Vagina (tissue), 2 donors: ENCODE measurements around the gene DDC. TPM values are rescaled to one million over a fixed set of nuclear protein-coding genes. Genes with fewer than 3 reads are reported as not detected.
"Not testable (repeated sequence)": the region's sequence is repeated elsewhere in the genome, so short reads cannot be mapped to it uniquely, and the experiment has no call there.

Experiments
- DNase-seq, 2 donors: peaks; one replicate each; pipeline ENCODE4 v3.0.0-alpha.2; 2017; ENCODE audit errors: extremely low spot score in 2 of 2
- H3K27ac ChIP-seq: fragments of 200-600 bp; sonication (generic); one replicate; pipeline ENCODE4 v1.5.1; 2019
- H3K27me3 ChIP-seq: fragments of 200-600 bp; sonication (generic); one replicate; pipeline ENCODE4 v1.5.1; 2019
- H3K36me3 ChIP-seq, 2 donors: fragments of 200-600 bp; sonication (generic); one replicate each; pipeline ENCODE4 v1.5.1; 2017 to 2019
- H3K4me1 ChIP-seq: fragments of 200-600 bp; sonication (generic); one replicate; pipeline ENCODE4 v1.5.1; 2019
- H3K4me3 ChIP-seq, 2 donors: fragments of 200-600 bp; sonication (generic); 1 replicate in 1 of 2; 2 replicates in 1 of 2; pipeline ENCODE4 v1.5.1; 2016 to 2019
- H3K9me3 ChIP-seq: fragments of 200-600 bp; sonication (generic); one replicate; pipeline ENCODE4 v1.5.1; 2019
- CTCF ChIP-seq, 3 experiments: fragments of 450-650 bp in 2 of 3; fragments of 200-600 bp in 1 of 3; sonication (generic) in 1 of 3; IDR thresholded peaks; one replicate each; pipeline ENCODE4 v1.5.1; 2017 to 2019; ENCODE audit warnings: antibody characterized with exemption in 3 of 3, mild to moderate bottlenecking in 2 of 3, moderate library complexity in 2 of 3
- POLR2A ChIP-seq, 2 donors: fragments of 450-650 bp; IDR thresholded peaks; one replicate each; pipeline ENCODE4 v1.6.1; 2017; ENCODE audit warnings: antibody characterized with exemption in 2 of 2, mild to moderate bottlenecking in 2 of 2, moderate library complexity in 2 of 2
- POLR2AphosphoS5 ChIP-seq, 2 donors: sonication (generic); formaldehyde crosslinking; IDR thresholded peaks; one replicate each; pipeline ENCODE4 v1.9.0; 2017; ENCODE audit warnings: antibody characterized with exemption in 2 of 2, mild to moderate bottlenecking in 2 of 2, low read depth in 1 of 2; ENCODE audit not compliant: insufficient read depth in 1 of 2
- intact Hi-C: fragments of 100-400 bp; cut with DNase I; formaldehyde crosslinking; loops from one replicate; pipeline ENCODE4 v1.15.1; 2023
- total RNA-seq: library from RNA; depleted of rRNA; stranded (reverse); fragments of >200 nt; gene quantifications from one replicate; pipeline ENCODE4 v1.2.3, GENCODE V29; 2016

The DDC gene
- total RNA-seq, 1 donor from 2014 or later = 1.7 TPM

GRCh38 chr7:50538478-50538877 is 26.7 kb downstream of the DDC start:
- Histone ChIP-seq H3K9me3 (no peaks in the 10 kb centered on the region), H3K4me3 (no peak overlapping the region), H3K4me1 (no peaks in the 10 kb centered on the region), H3K36me3 (no peaks in the 10 kb centered on the region), H3K27me3 (no peaks in the 10 kb centered on the region), H3K27ac (no peak overlapping the region)
- no peak for DNase-seq
- intact Hi-C loops = no loop called here
- no peak for TF ChIP-seq POLR2A (IDR thresholded peaks at IDR 0.05)

- DNase-seq = no peak
- intact Hi-C loops = no loop called here
- Histone ChIP-seq H3K4me3 (no peak overlapping the region), H3K9me3 (no peaks in the 10 kb centered on the region), H3K27me3 (no peaks in the 10 kb centered on the region), H3K4me1 (no peaks in the 10 kb centered on the region), H3K36me3 (no peaks in the 10 kb centered on the region), H3K27ac (no peak overlapping the region)
- TF ChIP-seq CTCF (IDR thresholded peaks at IDR 0.05) = no peak
- no peak for TF ChIP-seq POLR2AphosphoS5 (IDR thresholded peaks at IDR 0.05; ENCODE audit: insufficient read depth in 1 of 2, low read depth in 1 of 2)
- TF ChIP-seq POLR2A (IDR thresholded peaks at IDR 0.05) = no peak
These were observed 27.8 kb downstream of the DDC start for GRCh38 chr7:50537417-50537816.

- intact Hi-C loops, H3K4me1 ChIP-seq, H3K4me3 ChIP-seq, H3K27ac ChIP-seq, H3K27me3 ChIP-seq, H3K36me3 ChIP-seq, H3K9me3 ChIP-seq, DNase-seq: not testable (repeated sequence)
These were observed 29.9 kb downstream of the DDC start for GRCh38 chr7:50535291-50535711.

- no peak for DNase-seq
- no peaks in the 10 kb centered on the region for H3K36me3 ChIP-seq
- intact Hi-C loops = no loop called here
- no peak overlapping the region for H3K27ac ChIP-seq
- no peaks in the 10 kb centered on the region for H3K4me1 ChIP-seq
- H3K9me3 ChIP-seq = no peaks in the 10 kb centered on the region
- TF ChIP-seq CTCF (IDR thresholded peaks at IDR 0.05) (no peak), POLR2A (IDR thresholded peaks at IDR 0.05) (no peak), POLR2AphosphoS5 (IDR thresholded peaks at IDR 0.05; ENCODE audit: insufficient read depth in 1 of 2, low read depth in 1 of 2) (no peak)
- H3K27me3 ChIP-seq = no peaks in the 10 kb centered on the region
- no peak overlapping the region for H3K4me3 ChIP-seq
These were observed 30.4 kb downstream of the DDC start for GRCh38 chr7:50534690-50535290.

- intact Hi-C loops = no loop called here
- H3K4me3 ChIP-seq = no peak overlapping the region
- no peaks in the 10 kb centered on the region for H3K36me3 ChIP-seq
- DNase-seq = no peak
- no peaks in the 10 kb centered on the region for H3K9me3 ChIP-seq
- no peak for TF ChIP-seq POLR2AphosphoS5 (IDR thresholded peaks at IDR 0.05; ENCODE audit: insufficient read depth in 1 of 2, low read depth in 1 of 2)
- TF ChIP-seq POLR2A (IDR thresholded peaks at IDR 0.05) = no peak
- no peak for TF ChIP-seq CTCF (IDR thresholded peaks at IDR 0.05)
- H3K4me1 ChIP-seq = no peaks in the 10 kb centered on the region
- no peaks in the 10 kb centered on the region for H3K27me3 ChIP-seq
- no peak overlapping the region for H3K27ac ChIP-seq
These were observed 31.3 kb downstream of the DDC start for GRCh38 chr7:50533866-50534265.

- intact Hi-C loops = no loop called here
- no peak for DNase-seq
- no peaks in the 10 kb centered on the region for H3K36me3 ChIP-seq
- no peak overlapping the region for H3K27ac ChIP-seq
- no peak overlapping the region for H3K4me3 ChIP-seq
- no peaks in the 10 kb centered on the region for H3K4me1 ChIP-seq
- H3K27me3 ChIP-seq = no peaks in the 10 kb centered on the region
- no peaks in the 10 kb centered on the region for H3K9me3 ChIP-seq
- TF ChIP-seq POLR2A (IDR thresholded peaks at IDR 0.05) = no peak
- TF ChIP-seq POLR2AphosphoS5 (IDR thresholded peaks at IDR 0.05; ENCODE audit: insufficient read depth in 1 of 2, low read depth in 1 of 2) = no peak
- TF ChIP-seq CTCF (IDR thresholded peaks at IDR 0.05) = no peak
These were observed 33.3 kb downstream of the DDC start for GRCh38 chr7:50531928-50532327.
